ENCODE measurements around the gene ZC2HC1C. TPM values are rescaled to one million over a fixed set of nuclear protein-coding genes. Genes with fewer than 3 reads are reported as not detected.

ZC2HC1C gene
- total RNA-seq, 1 donor from 2014 or later: 1.3 TPM

DNA sequence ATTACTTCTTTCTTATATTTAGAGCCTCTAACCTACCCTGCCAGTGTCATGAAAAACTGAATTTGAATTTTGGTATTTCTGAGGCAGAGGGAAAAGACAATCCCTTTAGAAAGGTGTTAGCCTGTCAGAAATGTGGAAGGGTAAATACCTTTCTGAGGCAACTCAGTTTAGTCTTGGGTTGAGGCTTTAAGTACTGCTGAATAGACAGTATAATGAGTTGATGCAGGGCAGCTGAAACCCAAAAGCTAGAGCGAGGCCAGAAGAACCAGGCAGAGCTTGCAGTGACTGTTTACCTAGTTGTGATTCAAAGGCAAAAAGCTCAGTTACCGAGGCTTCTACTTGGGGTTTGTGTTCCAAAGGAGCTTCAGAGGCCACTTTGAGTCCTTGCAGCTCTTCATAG is 18.7 kb downstream of the ZC2HC1C start:
- no peak overlapping the region for H3K4me3 Mint-ChIP-seq

DNA sequence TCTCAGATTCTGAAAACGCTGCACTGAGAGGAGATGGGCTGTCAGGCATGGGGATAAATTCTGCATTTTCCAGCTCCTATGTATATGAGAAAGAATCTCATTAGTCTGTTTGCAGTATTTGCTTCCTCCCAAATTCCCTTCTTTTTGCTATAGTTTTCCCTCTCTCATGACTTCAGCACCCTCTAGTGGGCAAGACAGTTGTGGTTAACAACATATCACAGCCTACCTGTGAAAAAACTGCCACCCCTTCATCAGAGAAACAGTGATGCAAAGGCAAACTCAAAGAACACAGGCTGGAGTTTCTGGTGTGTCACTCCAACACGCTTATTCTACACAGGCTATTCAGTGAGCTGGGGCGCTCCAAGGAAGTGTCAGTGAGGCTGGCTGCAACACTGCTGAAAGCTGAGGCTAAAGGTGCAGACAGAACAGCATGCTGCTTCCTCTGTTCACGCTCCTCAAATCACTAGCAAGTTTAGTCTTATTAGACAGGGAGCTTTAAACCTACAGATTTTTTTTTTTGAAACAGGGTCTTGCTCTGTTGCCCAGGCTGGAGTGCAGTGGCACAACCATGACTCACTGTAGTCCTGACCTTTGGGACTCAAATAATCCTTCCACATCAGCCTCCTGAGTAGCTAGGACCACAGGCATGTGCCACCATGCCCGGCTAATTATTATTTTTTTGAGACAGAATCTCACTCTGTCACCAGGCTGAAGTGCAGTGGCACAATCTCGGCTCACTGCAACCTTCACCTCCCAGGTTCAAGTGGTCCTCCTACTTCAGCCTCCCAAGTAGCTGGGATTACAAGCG is 19.3 kb downstream of the ZC2HC1C start:
- no peak overlapping the region for H3K4me3 Mint-ChIP-seq
- H3K27ac Mint-ChIP-seq (ENCODE audit: unreplicated experiment): no peak overlapping the region
- H3K27me3 Mint-ChIP-seq (ENCODE audit: low read depth): no peaks in the 10 kb centered on the region
- no peaks in the 10 kb centered on the region for H3K36me3 Mint-ChIP-seq (ENCODE audit: low read depth)
- no peaks in the 10 kb centered on the region for H3K9me3 Mint-ChIP-seq
- H3K4me1 Mint-ChIP-seq: no peaks in the 10 kb centered on the region
- peak; percentile 61 for DNase-seq (ENCODE audit: low read depth, low spot score)
- TF ChIP-seq, protein P1, sequence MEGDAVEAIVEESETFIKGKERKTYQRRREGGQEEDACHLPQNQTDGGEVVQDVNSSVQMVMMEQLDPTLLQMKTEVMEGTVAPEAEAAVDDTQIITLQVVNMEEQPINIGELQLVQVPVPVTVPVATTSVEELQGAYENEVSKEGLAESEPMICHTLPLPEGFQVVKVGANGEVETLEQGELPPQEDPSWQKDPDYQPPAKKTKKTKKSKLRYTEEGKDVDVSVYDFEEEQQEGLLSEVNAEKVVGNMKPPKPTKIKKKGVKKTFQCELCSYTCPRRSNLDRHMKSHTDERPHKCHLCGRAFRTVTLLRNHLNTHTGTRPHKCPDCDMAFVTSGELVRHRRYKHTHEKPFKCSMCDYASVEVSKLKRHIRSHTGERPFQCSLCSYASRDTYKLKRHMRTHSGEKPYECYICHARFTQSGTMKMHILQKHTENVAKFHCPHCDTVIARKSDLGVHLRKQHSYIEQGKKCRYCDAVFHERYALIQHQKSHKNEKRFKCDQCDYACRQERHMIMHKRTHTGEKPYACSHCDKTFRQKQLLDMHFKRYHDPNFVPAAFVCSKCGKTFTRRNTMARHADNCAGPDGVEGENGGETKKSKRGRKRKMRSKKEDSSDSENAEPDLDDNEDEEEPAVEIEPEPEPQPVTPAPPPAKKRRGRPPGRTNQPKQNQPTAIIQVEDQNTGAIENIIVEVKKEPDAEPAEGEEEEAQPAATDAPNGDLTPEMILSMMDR (conservative IDR thresholded peaks at IDR 0.05): peak; percentile 86

More for the DNA sequence above, 18.7 kb downstream of the ZC2HC1C start:
- TF ChIP-seq, protein P1 (conservative IDR thresholded peaks at IDR 0.05): no peak
- no peak for DNase-seq (ENCODE audit: low read depth, low spot score)
- no peaks in the 10 kb centered on the region for H3K9me3 Mint-ChIP-seq
- H3K27ac Mint-ChIP-seq (ENCODE audit: unreplicated experiment): no peak overlapping the region
- H3K27me3 Mint-ChIP-seq (ENCODE audit: low read depth): no peaks in the 10 kb centered on the region
- no peaks in the 10 kb centered on the region for H3K36me3 Mint-ChIP-seq (ENCODE audit: low read depth)
- no peaks in the 10 kb centered on the region for H3K4me1 Mint-ChIP-seq

DNA sequence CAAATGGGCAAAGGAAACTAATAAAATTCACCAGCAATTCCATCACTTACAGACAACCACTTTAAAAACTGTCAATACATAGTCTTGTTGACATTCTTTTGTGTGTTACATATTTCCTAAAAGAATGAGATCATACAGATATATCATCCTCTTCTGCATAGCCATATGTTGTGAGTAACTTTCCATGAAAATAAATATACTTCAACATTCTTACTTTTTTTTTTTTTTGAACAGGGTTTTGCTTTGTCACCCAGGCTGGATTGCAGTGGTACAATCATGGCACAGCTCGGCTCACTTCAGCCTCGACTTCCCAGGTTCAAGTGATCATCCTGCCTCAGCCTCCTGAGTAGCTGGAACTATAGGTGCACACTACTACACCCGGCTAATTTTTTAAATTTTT is 20.9 kb downstream of the ZC2HC1C start:
- no peak for DNase-seq (ENCODE audit: low read depth, low spot score)
- peaks cover 5% of the 10 kb centered on the region for H3K36me3 Mint-ChIP-seq (ENCODE audit: low read depth)
- H3K27ac Mint-ChIP-seq (ENCODE audit: unreplicated experiment): no peak overlapping the region
- H3K4me1 Mint-ChIP-seq: no peaks in the 10 kb centered on the region
- TF ChIP-seq, protein P1 (conservative IDR thresholded peaks at IDR 0.05): no peak
- no peaks in the 10 kb centered on the region for H3K27me3 Mint-ChIP-seq (ENCODE audit: low read depth)
- no peaks in the 10 kb centered on the region for H3K9me3 Mint-ChIP-seq
- H3K4me3 Mint-ChIP-seq: no peak overlapping the region

DNA sequence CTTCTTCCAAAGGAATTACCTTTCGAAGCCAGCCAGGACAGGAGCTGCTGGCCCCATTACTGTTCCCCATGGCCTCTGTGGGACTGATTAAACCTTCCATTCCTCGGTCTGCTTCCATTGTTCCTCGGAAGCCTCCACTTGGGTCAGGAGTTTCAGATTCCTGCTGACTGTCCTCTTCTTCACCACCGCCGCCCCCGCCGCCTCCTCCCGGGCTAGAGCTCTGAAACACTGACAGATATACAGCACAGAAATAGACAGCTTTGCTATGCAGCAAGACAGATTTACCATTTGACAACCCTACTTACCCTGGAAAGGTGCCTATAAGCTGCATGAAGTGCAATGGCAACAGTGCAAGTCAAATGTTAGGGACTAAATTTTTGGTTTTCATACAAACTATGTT is 21.8 kb downstream of the ZC2HC1C start:
- no peaks in the 10 kb centered on the region for H3K27me3 Mint-ChIP-seq (ENCODE audit: low read depth)
- TF ChIP-seq, protein P1 (conservative IDR thresholded peaks at IDR 0.05): no peak
- no peak overlapping the region for H3K27ac Mint-ChIP-seq (ENCODE audit: unreplicated experiment)
- no peaks in the 10 kb centered on the region for H3K4me1 Mint-ChIP-seq
- no peak overlapping the region for H3K4me3 Mint-ChIP-seq
- H3K36me3 Mint-ChIP-seq (ENCODE audit: low read depth): peaks cover 5% of the 10 kb centered on the region
- no peak for DNase-seq (ENCODE audit: low read depth, low spot score)
- H3K9me3 Mint-ChIP-seq: no peaks in the 10 kb centered on the region

DNA sequence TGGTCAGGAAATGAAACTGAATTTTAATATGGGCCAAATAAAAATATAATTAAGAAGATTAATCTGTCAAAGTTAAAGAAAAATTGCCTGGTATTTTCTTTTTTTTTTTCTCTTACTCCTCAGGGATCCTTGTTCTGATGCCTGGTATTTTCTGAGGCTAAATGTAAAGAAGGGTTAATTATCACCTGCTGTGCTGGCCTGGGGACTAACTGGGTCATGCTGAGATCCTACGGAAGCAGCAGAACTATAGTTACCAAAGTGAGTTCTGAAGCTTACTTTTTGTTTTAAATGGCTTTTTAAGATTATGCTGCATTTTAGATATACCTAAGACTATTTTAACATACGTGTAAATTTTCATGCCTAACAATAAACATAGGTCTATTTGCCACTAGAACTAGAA is 23.3 kb downstream of the ZC2HC1C start:
- peaks cover 5% of the 10 kb centered on the region for H3K36me3 Mint-ChIP-seq (ENCODE audit: low read depth)
- H3K4me1 Mint-ChIP-seq: no peaks in the 10 kb centered on the region
- no peak for DNase-seq (ENCODE audit: low read depth, low spot score)
- TF ChIP-seq, protein P1 (conservative IDR thresholded peaks at IDR 0.05): no peak
- no peaks in the 10 kb centered on the region for H3K9me3 Mint-ChIP-seq
- H3K27ac Mint-ChIP-seq (ENCODE audit: unreplicated experiment): no peak overlapping the region
- H3K4me3 Mint-ChIP-seq: no peak overlapping the region
- no peaks in the 10 kb centered on the region for H3K27me3 Mint-ChIP-seq (ENCODE audit: low read depth)

Data from neural crest cell (in vitro differentiated cells).